ENCODE data around the gene KDM3A.

GRCh38 chr2:86471637-86472036 is 30.5 kb downstream of the KDM3A start:
- no peak for TF ChIP-seq ARID4B (CRISPR knock-in tag; IDR thresholded peaks at IDR 0.05; ENCODE audit: borderline replicate concordance)
- no peak for TF ChIP-seq TEAD4 (CRISPR knock-in tag; IDR thresholded peaks at IDR 0.05)
- no peak for TF ChIP-seq CTCF (IDR thresholded peaks at IDR 0.05)

Data from WTC11 (cell line).